WERI-Rb-1 (cell line): Measurements from ENCODE around the gene RAD54L.

ENCODE experiments used
- DNase-seq: peaks from one replicate; pipeline ENCODE4 v3.0.0-alpha.2; 2020
- H3K27ac ChIP-seq: fragments of 250-450 bp; sonication (Bioruptor Pico); 2 replicates; pipeline ENCODE4 v1.5.1; 2020; ENCODE audit warnings: mild to moderate bottlenecking, moderate library complexity
- H3K27me3 ChIP-seq: fragments of 250-450 bp; sonication (Bioruptor Pico); 2 replicates; pipeline ENCODE4 v1.5.1; 2021; ENCODE audit warnings: mild to moderate bottlenecking, low read depth, moderate library complexity; ENCODE audit not compliant: insufficient read depth, severe bottlenecking
- H3K36me3 ChIP-seq: fragments of 250-450 bp; sonication (Bioruptor Pico); 2 replicates; pipeline ENCODE4 v1.5.1; 2020; ENCODE audit warnings: mild to moderate bottlenecking, moderate library complexity
- H3K4me3 ChIP-seq: 2 replicates; pipeline ENCODE4 v1.5.1; 2011; ENCODE audit warnings: low read depth, mild to moderate bottlenecking, control low read depth, low read length
- H3K9me3 ChIP-seq: fragments of 250-450 bp; sonication (Bioruptor Pico); 2 replicates; pipeline ENCODE4 v1.5.1; 2021; ENCODE audit warnings: mild to moderate bottlenecking, moderate library complexity; ENCODE audit not compliant: severe bottlenecking
- TF ChIP-seq, protein P1 (sequence below): IDR thresholded peaks from 2 replicates; pipeline ENCODE4 v1.5.1; 2011; ENCODE audit warnings: low read depth, mild to moderate bottlenecking, control low read depth, inconsistent platforms, low read length

Gene RAD54L

DNA sequence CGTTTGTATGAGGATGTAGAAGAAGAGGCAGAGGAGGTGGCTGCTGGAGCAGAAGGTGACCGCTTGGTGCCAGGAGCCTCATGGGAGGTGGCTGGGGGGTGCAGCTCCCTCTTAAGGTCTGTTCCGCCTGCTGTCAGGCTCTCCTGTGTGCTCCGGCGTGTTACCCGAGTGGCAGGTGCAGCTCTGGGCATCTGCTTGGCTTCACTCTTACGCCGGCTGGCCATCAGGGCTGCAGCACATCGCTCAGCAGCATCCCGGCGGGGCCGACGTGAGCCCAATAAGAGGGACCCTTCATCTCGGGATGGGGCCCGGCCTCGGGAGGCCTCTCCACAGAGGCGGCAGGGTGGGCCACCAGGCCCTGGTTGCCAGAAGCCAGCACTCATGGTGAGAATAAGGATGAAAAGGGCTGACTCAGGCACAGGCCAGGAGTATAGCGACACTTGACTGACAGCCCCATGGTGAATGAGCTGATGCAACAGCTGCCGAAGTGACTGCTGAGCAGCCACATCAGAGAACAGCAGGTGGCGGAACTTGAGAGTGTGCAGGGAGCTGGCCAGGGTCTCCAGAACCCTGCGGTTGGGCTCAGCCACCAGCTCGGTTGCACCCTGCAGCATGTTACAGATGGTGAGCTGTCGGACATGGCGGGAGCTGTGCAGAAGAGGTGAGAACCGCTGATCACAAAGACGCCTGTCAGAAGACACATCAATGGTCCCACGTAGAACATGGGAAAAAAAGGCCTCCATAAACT lies 38.3 kb downstream of the RAD54L start:
- Histone ChIP-seq H3K36me3 (peaks cover 68% of the 10 kb centered on the region), H3K27ac (peak overlapping the region; percentile 19; the same call in 1 of the 2 replicates), H3K9me3 (no peaks in the 10 kb centered on the region), H3K27me3 (no peaks in the 10 kb centered on the region), H3K4me3 (no peak overlapping the region)
- TF ChIP-seq, protein P1, sequence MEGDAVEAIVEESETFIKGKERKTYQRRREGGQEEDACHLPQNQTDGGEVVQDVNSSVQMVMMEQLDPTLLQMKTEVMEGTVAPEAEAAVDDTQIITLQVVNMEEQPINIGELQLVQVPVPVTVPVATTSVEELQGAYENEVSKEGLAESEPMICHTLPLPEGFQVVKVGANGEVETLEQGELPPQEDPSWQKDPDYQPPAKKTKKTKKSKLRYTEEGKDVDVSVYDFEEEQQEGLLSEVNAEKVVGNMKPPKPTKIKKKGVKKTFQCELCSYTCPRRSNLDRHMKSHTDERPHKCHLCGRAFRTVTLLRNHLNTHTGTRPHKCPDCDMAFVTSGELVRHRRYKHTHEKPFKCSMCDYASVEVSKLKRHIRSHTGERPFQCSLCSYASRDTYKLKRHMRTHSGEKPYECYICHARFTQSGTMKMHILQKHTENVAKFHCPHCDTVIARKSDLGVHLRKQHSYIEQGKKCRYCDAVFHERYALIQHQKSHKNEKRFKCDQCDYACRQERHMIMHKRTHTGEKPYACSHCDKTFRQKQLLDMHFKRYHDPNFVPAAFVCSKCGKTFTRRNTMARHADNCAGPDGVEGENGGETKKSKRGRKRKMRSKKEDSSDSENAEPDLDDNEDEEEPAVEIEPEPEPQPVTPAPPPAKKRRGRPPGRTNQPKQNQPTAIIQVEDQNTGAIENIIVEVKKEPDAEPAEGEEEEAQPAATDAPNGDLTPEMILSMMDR = no peak
- peak; percentile 35 for DNase-seq

DNA sequence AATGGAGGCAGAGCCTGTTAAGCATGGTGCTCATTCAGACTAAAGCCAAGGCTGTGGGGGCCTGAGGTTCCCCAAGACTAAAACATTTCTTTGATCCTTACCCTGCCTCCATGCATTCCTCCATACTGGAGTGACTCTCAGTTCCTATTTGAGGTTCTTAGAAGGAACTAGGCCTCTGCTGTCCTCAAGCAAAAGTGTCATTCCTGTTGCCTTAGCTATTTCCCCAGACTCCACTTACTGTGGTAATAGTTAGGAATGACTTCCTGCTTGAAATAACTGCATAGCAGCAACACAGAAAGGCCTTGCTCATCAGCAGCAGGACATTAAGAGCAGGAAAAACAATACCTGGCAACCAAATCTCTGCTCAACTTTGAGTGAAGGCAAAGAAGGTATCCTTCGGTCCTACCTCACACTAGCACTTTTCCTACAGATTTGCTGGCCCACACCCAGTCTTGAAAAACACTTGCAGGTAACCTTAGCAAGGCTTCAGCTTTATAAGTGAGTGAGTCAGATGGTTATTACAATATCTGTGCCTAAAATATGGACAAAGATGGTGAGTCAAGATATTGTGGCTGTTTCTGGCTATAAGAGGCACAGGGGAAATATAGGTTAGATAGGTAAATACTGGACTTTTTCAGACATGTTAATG lies 41.0 kb downstream of the RAD54L start:
- no peak for DNase-seq
- Histone ChIP-seq H3K27ac (no peak overlapping the region), H3K27me3 (no peaks in the 10 kb centered on the region), H3K36me3 (peaks cover 59% of the 10 kb centered on the region), H3K4me3 (no peak overlapping the region), H3K9me3 (no peaks in the 10 kb centered on the region)
- TF ChIP-seq, protein P1 = no peak

- H3K9me3 ChIP-seq = no peaks in the 10 kb centered on the region
- H3K36me3 ChIP-seq = peaks cover 59% of the 10 kb centered on the region
- no peaks in the 10 kb centered on the region for H3K27me3 ChIP-seq
- H3K27ac ChIP-seq = no peak overlapping the region
- H3K4me3 ChIP-seq = no peak overlapping the region
- TF ChIP-seq, protein P1 = no peak
- DNase-seq = no peak
Measured at GRCh38 chr1:46289134-46289494, 41.6 kb downstream of the RAD54L start.

- H3K4me3 ChIP-seq = no peak overlapping the region
- H3K27ac ChIP-seq = no peak overlapping the region
- H3K36me3 ChIP-seq = peaks cover 57% of the 10 kb centered on the region
- TF ChIP-seq, protein P1 = no peak
- DNase-seq = no peak
- H3K9me3 ChIP-seq = no peaks in the 10 kb centered on the region
- H3K27me3 ChIP-seq = no peaks in the 10 kb centered on the region
Measured at GRCh38 chr1:46289976-46290375, 42.4 kb downstream of the RAD54L start.

DNA sequence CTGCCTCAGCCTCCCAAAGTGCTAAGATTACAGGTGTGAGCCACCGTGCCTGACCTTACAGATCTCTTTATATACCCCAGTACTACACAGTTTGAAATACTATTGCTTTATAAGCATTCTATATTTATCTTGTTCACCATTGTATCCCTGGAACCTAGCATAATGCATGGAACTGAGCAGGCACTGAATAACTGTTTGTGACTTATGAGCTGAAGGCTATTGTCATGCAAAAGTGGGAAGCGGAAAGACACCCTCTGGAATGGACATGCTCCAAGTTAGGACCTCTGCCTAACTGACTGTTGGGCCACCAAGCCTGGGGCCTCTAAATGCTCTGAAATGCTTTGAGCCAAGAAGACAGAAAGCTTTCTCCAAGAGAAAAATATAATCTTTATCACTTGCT lies 47.7 kb downstream of the RAD54L start:
- H3K27me3 ChIP-seq = no peaks in the 10 kb centered on the region
- DNase-seq = no peak
- TF ChIP-seq, protein P1 = no peak
- H3K36me3 ChIP-seq = peaks cover 61% of the 10 kb centered on the region
- H3K27ac ChIP-seq = no peak overlapping the region
- H3K4me3 ChIP-seq = no peak overlapping the region
- no peaks in the 10 kb centered on the region for H3K9me3 ChIP-seq
